KMS-11 (cell line): ENCODE measurements around the gene KLHL6.
"Not testable (repeated sequence)": the region's sequence is repeated elsewhere in the genome, so short reads cannot be mapped to it uniquely, and the experiment has no call there.

Experiments
- H2AFZ ChIP-seq: fragments of 200-600 bp; sonication (generic); 2 replicates; pipeline ENCODE4 v1.6.1; 2016; ENCODE audit warnings: antibody characterized with exemption, mixed run types, low read depth
- H3K27ac ChIP-seq: fragments of 200-600 bp; sonication (generic); 2 replicates; pipeline ENCODE4 v1.6.1; 2016; ENCODE audit warnings: mild to moderate bottlenecking, mixed run types
- H3K27me3 ChIP-seq: fragments of 200-600 bp; sonication (generic); 2 replicates; pipeline ENCODE4 v1.6.1; 2017; ENCODE audit warnings: mild to moderate bottlenecking, low read depth, mixed run types, moderate library complexity; ENCODE audit not compliant: insufficient read depth
- H3K36me3 ChIP-seq: fragments of 200-600 bp; sonication (generic); 2 replicates; pipeline ENCODE4 v1.6.1; 2017; ENCODE audit warnings: mild to moderate bottlenecking, mixed run types; ENCODE audit not compliant: insufficient read depth
- H3K4me1 ChIP-seq: fragments of 200-600 bp; sonication (generic); 2 replicates; pipeline ENCODE4 v1.6.1; 2016; ENCODE audit warnings: mild to moderate bottlenecking, low read depth, mixed run types; ENCODE audit not compliant: poor library complexity, severe bottlenecking
- H3K4me2 ChIP-seq: fragments of 200-600 bp; sonication (generic); 2 replicates; pipeline ENCODE4 v1.7.0; 2016; ENCODE audit warnings: mild to moderate bottlenecking, mixed run types
- H3K4me3 ChIP-seq: fragments of 200-600 bp; sonication (generic); IDR thresholded peaks from 2 replicates; pipeline ENCODE4 v1.6.1; 2017; ENCODE audit warnings: low read depth, low read length, mixed read lengths; ENCODE audit not compliant: insufficient read depth
- H3K79me2 ChIP-seq: fragments of 200-600 bp; sonication (generic); 2 replicates; pipeline ENCODE4 v1.6.1; 2016; ENCODE audit warnings: low read depth, mixed run types; ENCODE audit not compliant: insufficient read depth
- H3K9ac ChIP-seq: fragments of 200-600 bp; sonication (generic); 2 replicates; pipeline ENCODE4 v1.6.1; 2016; ENCODE audit warnings: mild to moderate bottlenecking, mixed run types
- H4K20me1 ChIP-seq: fragments of 200-600 bp; sonication (generic); 2 replicates; pipeline ENCODE4 v1.6.1; 2016; ENCODE audit warnings: mild to moderate bottlenecking, mixed run types; ENCODE audit not compliant: insufficient read depth
- CTCF ChIP-seq: fragments of 200-600 bp; sonication (generic); conservative IDR thresholded peaks from 2 replicates; pipeline ENCODE4 v1.6.1; 2017; ENCODE audit warnings: low read depth, mild to moderate bottlenecking, antibody characterized with exemption, low read length, moderate library complexity, mixed read lengths

The KLHL6 gene

GRCh38 chr3:183576487-183577107, 21.1 kb upstream of the KLHL6 start:
- Histone ChIP-seq H3K27me3 (no peaks in the 10 kb centered on the region), H3K36me3 (no peaks in the 10 kb centered on the region), H3K4me1 (no peaks in the 10 kb centered on the region), H3K4me2 (no peak overlapping the region), H3K4me3 (no peak overlapping the region), H3K79me2 (no peaks in the 10 kb centered on the region), H2AFZ (no peak overlapping the region), H4K20me1 (no peaks in the 10 kb centered on the region), H3K27ac (no peak overlapping the region), H3K9ac (no peak overlapping the region)
- TF ChIP-seq CTCF, result no peak

GRCh38 chr3:183572935-183573334, 17.4 kb upstream of the KLHL6 start:
- H3K4me2 ChIP-seq, result no peak overlapping the region
- H3K4me1 ChIP-seq, result no peaks in the 10 kb centered on the region
- no peaks in the 10 kb centered on the region for H3K36me3 ChIP-seq
- no peak overlapping the region for H3K4me3 ChIP-seq
- no peak overlapping the region for H3K9ac ChIP-seq
- no peak for TF ChIP-seq CTCF
- H3K79me2 ChIP-seq, result no peaks in the 10 kb centered on the region
- H4K20me1 ChIP-seq, result no peaks in the 10 kb centered on the region
- no peaks in the 10 kb centered on the region for H3K27me3 ChIP-seq
- no peak overlapping the region for H2AFZ ChIP-seq
- H3K27ac ChIP-seq, result no peak overlapping the region

- H3K79me2 ChIP-seq, H2AFZ ChIP-seq, H3K27me3 ChIP-seq, H3K9ac ChIP-seq, H3K27ac ChIP-seq, H4K20me1 ChIP-seq, H3K4me2 ChIP-seq, H3K4me1 ChIP-seq, H3K36me3 ChIP-seq, H3K4me3 ChIP-seq: not testable (repeated sequence)
Measured at GRCh38 chr3:183570191-183570590, 14.7 kb upstream of the KLHL6 start.

GRCh38 chr3:183566880-183567279, 11.4 kb upstream of the KLHL6 start:
- no peak overlapping the region for H3K4me2 ChIP-seq
- H3K27me3 ChIP-seq, result no peaks in the 10 kb centered on the region
- H3K4me3 ChIP-seq, result no peak overlapping the region
- no peak overlapping the region for H3K9ac ChIP-seq
- no peaks in the 10 kb centered on the region for H3K36me3 ChIP-seq
- H4K20me1 ChIP-seq, result no peaks in the 10 kb centered on the region
- H2AFZ ChIP-seq, result no peak overlapping the region
- no peaks in the 10 kb centered on the region for H3K79me2 ChIP-seq
- no peak for TF ChIP-seq CTCF
- H3K27ac ChIP-seq, result no peak overlapping the region
- H3K4me1 ChIP-seq, result no peaks in the 10 kb centered on the region

GRCh38 chr3:183564046-183564445, 8.5 kb upstream of the KLHL6 start:
- no peak overlapping the region for H3K27ac ChIP-seq
- H4K20me1 ChIP-seq, result no peaks in the 10 kb centered on the region
- H3K4me2 ChIP-seq, result no peak overlapping the region
- no peaks in the 10 kb centered on the region for H3K36me3 ChIP-seq
- no peak for TF ChIP-seq CTCF
- H3K4me1 ChIP-seq, result no peaks in the 10 kb centered on the region
- no peaks in the 10 kb centered on the region for H3K27me3 ChIP-seq
- H3K79me2 ChIP-seq, result no peaks in the 10 kb centered on the region
- no peak overlapping the region for H2AFZ ChIP-seq
- H3K9ac ChIP-seq, result no peak overlapping the region
- no peak overlapping the region for H3K4me3 ChIP-seq
